Neural cell (in vitro differentiated cells): ENCODE data around the gene TNC. TPM values are rescaled to one million over a fixed set of nuclear protein-coding genes. Genes with fewer than 3 reads are reported as not detected.

Experiments used
- H2AFZ ChIP-seq: fragments of 200-600, 300-800 bp; sonication (generic), shearing (Covaris generic); 2 replicates; pipeline ENCODE4 v1.6.0; 2014; ENCODE audit warnings: low read depth, mild to moderate bottlenecking, antibody characterized with exemption, low read length, moderate library complexity
- H3F3A ChIP-seq: fragments of 200-600 bp; shearing (Covaris generic); 2 replicates; pipeline ENCODE4 v1.6.1; 2016; ENCODE audit warnings: mild to moderate bottlenecking, moderate library complexity, mixed read lengths, antibody characterized with exemption, low read length; ENCODE audit not compliant: insufficient read depth, poor library complexity, severe bottlenecking
- H3K27ac ChIP-seq: fragments of 200-600, 300-800 bp; sonication (generic), shearing (Covaris generic); 2 replicates; pipeline ENCODE4 v1.5.1; 2014; ENCODE audit warnings: mild to moderate bottlenecking, low read length, moderate library complexity
- H3K27me3 ChIP-seq: fragments of 300-800, 200-600 bp; sonication (generic), shearing (Covaris generic); 2 replicates; pipeline ENCODE4 v1.6.0; 2014; ENCODE audit warnings: mild to moderate bottlenecking, low read depth, low read length, moderate library complexity; ENCODE audit not compliant: insufficient read depth
- H3K36me3 ChIP-seq: fragments of 300-800, 200-600 bp; sonication (generic), shearing (Covaris generic); 2 replicates; pipeline ENCODE4 v1.5.1; 2014; ENCODE audit warnings: mild to moderate bottlenecking, antibody characterized with exemption, low read length, moderate library complexity; ENCODE audit not compliant: insufficient read depth
- H3K4me2 ChIP-seq: fragments of 300-800, 200-600 bp; sonication (generic), shearing (Covaris generic); 2 replicates; pipeline ENCODE4 v1.6.0; 2014; ENCODE audit warnings: mild to moderate bottlenecking, low read length
- H3K4me3 ChIP-seq: fragments of 300-800, 200-600 bp; sonication (generic), shearing (Covaris generic); 2 replicates; pipeline ENCODE4 v1.5.1; 2014; ENCODE audit warnings: mild to moderate bottlenecking, low read length, moderate library complexity
- H3K79me2 ChIP-seq: fragments of 200-600 bp; shearing (Covaris generic); replicated peaks from 2 replicates; pipeline ENCODE4 v1.6.0; 2014; ENCODE audit warnings: mild to moderate bottlenecking, low read length, moderate library complexity; ENCODE audit not compliant: insufficient read depth
- H3K9ac ChIP-seq: fragments of 300-800, 200-600 bp; sonication (generic), shearing (Covaris generic); 2 replicates; pipeline ENCODE4 v1.6.1; 2016; ENCODE audit warnings: mild to moderate bottlenecking, low read length, mixed read lengths
- H3K9me2 ChIP-seq: fragments of 200-600 bp; shearing (Covaris generic); 2 replicates; pipeline ENCODE4 v1.6.1; 2016; ENCODE audit warnings: mild to moderate bottlenecking, low read length, mixed read lengths; ENCODE audit not compliant: insufficient read depth
- H3K9me3 ChIP-seq: fragments of 200-600, 300-800 bp; sonication (generic), shearing (Covaris generic); 2 replicates; pipeline ENCODE4 v1.6.1; 2016; ENCODE audit warnings: mild to moderate bottlenecking, mixed run types, low read length, moderate library complexity, mixed read lengths
- H4K20me1 ChIP-seq: fragments of 200-600 bp; shearing (Covaris generic); 2 replicates; pipeline ENCODE4 v1.6.1; 2016; ENCODE audit warnings: mild to moderate bottlenecking, mixed run types; ENCODE audit not compliant: insufficient read depth
- EP300 ChIP-seq: fragments of 450-650 bp; conservative IDR thresholded peaks from 2 replicates; pipeline ENCODE4 v1.6.1; 2014; ENCODE audit warnings: antibody characterized with exemption, mild to moderate bottlenecking, moderate library complexity; ENCODE audit not compliant: poor library complexity, severe bottlenecking
- EZH2 ChIP-seq: fragments of 200-600, 300-800 bp; shearing (Covaris generic), sonication (generic); IDR thresholded peaks from 2 replicates; pipeline ENCODE4 v1.6.1; 2014; ENCODE audit warnings: antibody characterized with exemption, low read length, borderline replicate concordance, mild to moderate bottlenecking; ENCODE audit not compliant: insufficient read depth, poor library complexity, severe bottlenecking
- MXI1 ChIP-seq: fragments of 450-650 bp; conservative IDR thresholded peaks from 2 replicates; pipeline ENCODE4 v1.6.1; 2014; ENCODE audit warnings: antibody characterized with exemption, mild to moderate bottlenecking; ENCODE audit not compliant: poor library complexity, severe bottlenecking
- POLR2AphosphoS5 ChIP-seq: IDR thresholded peaks from 2 replicates; pipeline ENCODE4 v1.6.1; 2012
- RAD21 ChIP-seq: fragments of 450-650 bp; conservative IDR thresholded peaks from 2 replicates; pipeline ENCODE4 v1.6.1; 2014; ENCODE audit warnings: antibody characterized with exemption, mild to moderate bottlenecking, moderate library complexity
- SMC3 ChIP-seq: fragments of 450-650 bp; conservative IDR thresholded peaks from 2 replicates; pipeline ENCODE4 v1.6.1; 2014; ENCODE audit warnings: antibody characterized with exemption, mild to moderate bottlenecking, moderate library complexity; ENCODE audit not compliant: poor library complexity
- TAF1 ChIP-seq: IDR thresholded peaks from 2 replicates; pipeline ENCODE4 v1.6.1; 2012; ENCODE audit warnings: low read depth
- polyA plus RNA-seq: library from polyadenylated mRNA; depleted of rRNA; stranded (reverse); fragments of >200 nt; gene quantifications from 2 replicates; pipeline ENCODE4 v1.2.3, GENCODE V29; 2014
- TF ChIP-seq, protein P1 (sequence below): IDR thresholded peaks from 2 replicates; pipeline ENCODE4 v1.6.1; 2012; ENCODE audit warnings: borderline replicate concordance
- TF ChIP-seq, protein P2 (sequence below): fragments of 450-650 bp; IDR thresholded peaks from 2 replicates; pipeline ENCODE4 v1.5.1; 2014; ENCODE audit warnings: antibody characterized with exemption, mild to moderate bottlenecking, moderate library complexity; ENCODE audit not compliant: poor library complexity, severe bottlenecking

TNC gene
- polyA plus RNA-seq, 1 donor from 2014 or later, result 2.1 TPM

DNA sequence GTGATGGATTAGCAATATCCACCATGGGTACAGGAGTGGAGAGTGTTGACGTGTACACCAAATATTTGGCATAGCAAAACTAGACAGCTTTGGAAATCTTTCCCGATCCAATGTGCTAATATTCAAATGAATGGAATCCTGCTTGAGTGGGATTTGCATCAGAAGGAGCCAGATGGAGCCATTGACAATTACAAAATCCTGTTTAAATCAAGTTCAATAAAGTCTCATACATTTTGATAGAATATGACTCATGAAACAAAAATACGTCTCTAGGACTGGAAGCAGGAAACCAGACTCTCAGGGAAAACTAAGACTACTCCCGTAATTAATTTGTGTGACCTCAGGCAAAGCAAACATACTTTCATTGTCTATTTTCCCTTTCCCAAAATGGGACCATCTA, 13.0 kb downstream of the TNC start:
- TF ChIP-seq EP300 (no peak), POLR2AphosphoS5 (no peak)
- TF ChIP-seq, protein P1, sequence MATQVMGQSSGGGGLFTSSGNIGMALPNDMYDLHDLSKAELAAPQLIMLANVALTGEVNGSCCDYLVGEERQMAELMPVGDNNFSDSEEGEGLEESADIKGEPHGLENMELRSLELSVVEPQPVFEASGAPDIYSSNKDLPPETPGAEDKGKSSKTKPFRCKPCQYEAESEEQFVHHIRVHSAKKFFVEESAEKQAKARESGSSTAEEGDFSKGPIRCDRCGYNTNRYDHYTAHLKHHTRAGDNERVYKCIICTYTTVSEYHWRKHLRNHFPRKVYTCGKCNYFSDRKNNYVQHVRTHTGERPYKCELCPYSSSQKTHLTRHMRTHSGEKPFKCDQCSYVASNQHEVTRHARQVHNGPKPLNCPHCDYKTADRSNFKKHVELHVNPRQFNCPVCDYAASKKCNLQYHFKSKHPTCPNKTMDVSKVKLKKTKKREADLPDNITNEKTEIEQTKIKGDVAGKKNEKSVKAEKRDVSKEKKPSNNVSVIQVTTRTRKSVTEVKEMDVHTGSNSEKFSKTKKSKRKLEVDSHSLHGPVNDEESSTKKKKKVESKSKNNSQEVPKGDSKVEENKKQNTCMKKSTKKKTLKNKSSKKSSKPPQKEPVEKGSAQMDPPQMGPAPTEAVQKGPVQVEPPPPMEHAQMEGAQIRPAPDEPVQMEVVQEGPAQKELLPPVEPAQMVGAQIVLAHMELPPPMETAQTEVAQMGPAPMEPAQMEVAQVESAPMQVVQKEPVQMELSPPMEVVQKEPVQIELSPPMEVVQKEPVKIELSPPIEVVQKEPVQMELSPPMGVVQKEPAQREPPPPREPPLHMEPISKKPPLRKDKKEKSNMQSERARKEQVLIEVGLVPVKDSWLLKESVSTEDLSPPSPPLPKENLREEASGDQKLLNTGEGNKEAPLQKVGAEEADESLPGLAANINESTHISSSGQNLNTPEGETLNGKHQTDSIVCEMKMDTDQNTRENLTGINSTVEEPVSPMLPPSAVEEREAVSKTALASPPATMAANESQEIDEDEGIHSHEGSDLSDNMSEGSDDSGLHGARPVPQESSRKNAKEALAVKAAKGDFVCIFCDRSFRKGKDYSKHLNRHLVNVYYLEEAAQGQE, result no peak
- Histone ChIP-seq H4K20me1 (no peaks in the 10 kb centered on the region), H2AFZ (no peak overlapping the region), H3K27me3 (no peaks in the 10 kb centered on the region), H3K36me3 (no peaks in the 10 kb centered on the region), H3K27ac (no peak overlapping the region), H3F3A (no peaks in the 10 kb centered on the region), H3K9ac (no peak overlapping the region), H3K9me3 (no peaks in the 10 kb centered on the region), H3K9me2 (no peaks in the 10 kb centered on the region), H3K79me2 (no peaks in the 10 kb centered on the region), H3K4me2 (no peak overlapping the region), H3K4me3 (no peak overlapping the region)

DNA sequence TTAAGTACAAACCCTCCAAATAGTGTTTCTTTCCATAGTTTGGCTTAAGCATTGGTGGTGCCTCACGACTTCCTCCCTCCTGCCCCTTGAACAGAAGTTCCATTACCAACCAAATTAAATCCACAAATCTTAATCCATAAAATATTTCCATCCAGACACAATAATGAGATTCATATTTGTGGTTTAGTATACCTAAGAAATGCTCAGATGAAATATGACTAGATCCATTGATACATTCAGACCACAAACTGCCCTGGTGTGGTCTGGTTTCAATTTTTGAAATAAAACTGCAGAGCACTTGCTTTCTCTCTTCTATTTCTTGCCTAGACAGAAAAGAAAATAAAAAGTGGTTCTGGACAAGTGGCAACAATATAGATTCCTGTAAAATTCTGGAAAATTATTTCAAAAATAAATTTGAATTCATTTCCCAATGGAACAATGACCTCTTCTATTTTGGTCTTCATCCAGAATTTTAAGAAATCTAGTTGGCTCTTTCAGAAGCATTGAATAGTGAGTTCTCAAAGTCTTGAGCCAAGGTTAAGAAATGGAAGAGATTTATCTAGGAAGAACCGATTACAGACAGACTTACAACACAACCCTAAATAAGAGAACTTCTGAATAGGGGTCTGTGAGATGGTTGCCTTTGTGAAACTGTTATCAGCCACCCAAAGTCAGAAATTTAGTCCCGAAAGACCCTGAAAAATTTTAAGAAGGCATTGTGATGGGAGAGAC, 14.0 kb downstream of the TNC start:
- Histone ChIP-seq H3K36me3 (no peaks in the 10 kb centered on the region), H3K79me2 (no peaks in the 10 kb centered on the region), H3K9me3 (no peaks in the 10 kb centered on the region), H4K20me1 (no peaks in the 10 kb centered on the region), H3K9ac (no peak overlapping the region), H3K4me2 (no peak overlapping the region), H3F3A (no peaks in the 10 kb centered on the region), H3K9me2 (no peaks in the 10 kb centered on the region), H3K27me3 (no peaks in the 10 kb centered on the region), H3K27ac (no peak overlapping the region), H2AFZ (no peak overlapping the region), H3K4me3 (no peak overlapping the region)
- no peak for TF ChIP-seq POLR2AphosphoS5
- TF ChIP-seq, protein P1, result no peak
- no peak for TF ChIP-seq RAD21
- TF ChIP-seq EZH2, result no peak
- TF ChIP-seq, protein P2, sequence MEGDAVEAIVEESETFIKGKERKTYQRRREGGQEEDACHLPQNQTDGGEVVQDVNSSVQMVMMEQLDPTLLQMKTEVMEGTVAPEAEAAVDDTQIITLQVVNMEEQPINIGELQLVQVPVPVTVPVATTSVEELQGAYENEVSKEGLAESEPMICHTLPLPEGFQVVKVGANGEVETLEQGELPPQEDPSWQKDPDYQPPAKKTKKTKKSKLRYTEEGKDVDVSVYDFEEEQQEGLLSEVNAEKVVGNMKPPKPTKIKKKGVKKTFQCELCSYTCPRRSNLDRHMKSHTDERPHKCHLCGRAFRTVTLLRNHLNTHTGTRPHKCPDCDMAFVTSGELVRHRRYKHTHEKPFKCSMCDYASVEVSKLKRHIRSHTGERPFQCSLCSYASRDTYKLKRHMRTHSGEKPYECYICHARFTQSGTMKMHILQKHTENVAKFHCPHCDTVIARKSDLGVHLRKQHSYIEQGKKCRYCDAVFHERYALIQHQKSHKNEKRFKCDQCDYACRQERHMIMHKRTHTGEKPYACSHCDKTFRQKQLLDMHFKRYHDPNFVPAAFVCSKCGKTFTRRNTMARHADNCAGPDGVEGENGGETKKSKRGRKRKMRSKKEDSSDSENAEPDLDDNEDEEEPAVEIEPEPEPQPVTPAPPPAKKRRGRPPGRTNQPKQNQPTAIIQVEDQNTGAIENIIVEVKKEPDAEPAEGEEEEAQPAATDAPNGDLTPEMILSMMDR, result no peak
- no peak for TF ChIP-seq SMC3
- TF ChIP-seq MXI1, result no peak
- TF ChIP-seq EP300, result no peak
- TF ChIP-seq TAF1, result no peak
